Midbrain (tissue), 1 donor: ENCODE measurements around the gene PFKFB2.
"Not testable (repeated sequence)": the region's sequence is repeated elsewhere in the genome, so short reads cannot be mapped to it uniquely, and the experiment has no call there.

ENCODE experiments used
- DNase-seq: peaks from one replicate; lab custom pipeline; 2025; lab: John Stamatoyannopoulos, UW

The PFKFB2 gene

DNA sequence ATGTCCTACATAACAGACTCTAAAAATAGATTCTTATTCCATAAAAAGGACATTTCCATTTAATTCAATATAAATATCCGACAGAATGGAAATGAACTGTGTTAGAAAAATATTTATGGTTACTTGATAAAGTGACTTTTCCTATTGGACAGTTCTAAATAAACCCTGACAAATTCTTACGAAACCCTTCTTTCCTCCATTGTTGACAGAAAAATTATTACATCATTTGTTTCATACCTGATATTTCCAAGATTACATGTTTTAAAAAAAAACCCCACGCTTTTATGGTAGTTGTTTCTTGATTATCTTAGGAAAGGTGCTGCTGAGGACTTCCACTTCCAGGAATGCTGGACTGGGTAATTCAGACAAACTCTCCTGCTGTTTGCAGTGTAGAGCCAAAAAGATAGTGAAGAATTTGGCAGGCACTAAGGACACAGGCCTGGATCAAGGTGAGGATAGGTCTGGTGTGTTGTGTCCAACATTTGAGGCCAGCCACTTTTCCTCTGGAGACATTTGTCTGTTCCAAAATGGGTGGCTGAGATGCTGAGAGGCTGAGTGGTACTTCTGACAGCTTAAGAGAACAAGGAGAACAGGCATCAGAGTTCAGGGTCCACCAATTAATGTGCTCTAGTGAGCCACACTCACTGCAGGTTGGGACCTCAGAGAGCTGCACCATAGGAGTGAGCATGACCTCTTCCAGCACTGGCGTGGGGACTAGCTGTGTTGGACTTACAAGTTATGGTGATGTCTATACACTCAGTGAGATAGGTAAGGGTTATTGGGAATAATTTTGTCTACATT, 13.5 kb upstream of the PFKFB2 start:
- no peak for DNase-seq

- no peak for DNase-seq
Measured at GRCh38 chr1:207040181-207040533, 12.9 kb upstream of the PFKFB2 start.

DNA sequence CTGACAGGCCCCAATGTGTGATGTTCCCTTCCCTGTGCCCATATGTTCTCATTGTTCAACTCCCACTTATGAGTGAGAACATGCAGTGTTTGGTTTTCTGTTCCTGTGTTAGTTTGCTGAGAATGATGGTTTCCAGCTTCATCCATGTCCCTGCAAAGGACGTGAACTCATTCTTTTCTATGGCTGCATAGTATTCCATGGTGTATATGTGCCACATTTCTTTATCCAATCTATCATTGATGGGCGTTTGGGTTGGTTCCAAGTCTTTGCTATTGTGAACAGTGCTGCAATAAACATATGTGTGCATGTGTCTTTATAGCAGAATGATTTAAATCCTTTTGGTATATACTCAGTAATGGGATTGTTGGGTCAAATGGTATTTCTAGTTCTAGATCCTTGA, 11.7 kb upstream of the PFKFB2 start:
- DNase-seq = not testable (repeated sequence)

DNA sequence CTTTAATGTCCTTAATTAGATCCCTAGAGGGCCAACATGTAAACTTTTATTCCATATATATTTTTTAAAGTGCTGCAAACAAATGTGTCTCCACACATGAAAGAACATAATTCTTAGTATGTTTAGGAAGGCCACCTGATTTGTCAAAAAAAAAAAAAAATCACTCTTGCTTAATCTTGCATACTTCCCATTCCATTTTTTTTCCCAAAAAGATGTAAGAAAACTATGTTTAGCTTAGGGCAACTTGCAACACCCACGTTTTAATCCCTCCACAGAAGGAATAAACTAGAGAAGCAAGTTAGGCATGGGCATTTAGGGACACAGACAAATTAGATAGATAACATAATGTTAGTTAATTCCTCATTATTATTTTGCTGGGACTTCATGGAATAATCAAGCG, 7.6 kb upstream of the PFKFB2 start:
- DNase-seq = no peak

DNA sequence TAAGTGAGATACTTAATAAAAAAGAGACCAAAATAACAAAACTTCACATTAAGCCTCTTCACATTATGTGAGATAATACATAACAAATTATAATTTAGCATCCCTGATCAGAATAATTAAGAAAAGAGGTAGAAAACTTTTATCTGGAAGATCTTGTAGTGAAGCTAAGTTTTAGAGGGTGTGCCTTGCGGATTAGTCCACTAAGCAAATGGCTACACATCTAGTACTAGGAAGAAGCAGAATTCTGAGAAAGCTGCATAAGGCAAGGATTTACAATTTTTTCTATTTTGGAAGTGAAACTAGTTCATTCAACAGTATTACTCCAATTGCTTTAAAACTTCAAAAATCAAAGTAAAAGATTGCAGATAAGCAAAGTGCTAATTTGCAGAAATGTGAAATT, 5.6 kb upstream of the PFKFB2 start:
- DNase-seq = no peak

DNA sequence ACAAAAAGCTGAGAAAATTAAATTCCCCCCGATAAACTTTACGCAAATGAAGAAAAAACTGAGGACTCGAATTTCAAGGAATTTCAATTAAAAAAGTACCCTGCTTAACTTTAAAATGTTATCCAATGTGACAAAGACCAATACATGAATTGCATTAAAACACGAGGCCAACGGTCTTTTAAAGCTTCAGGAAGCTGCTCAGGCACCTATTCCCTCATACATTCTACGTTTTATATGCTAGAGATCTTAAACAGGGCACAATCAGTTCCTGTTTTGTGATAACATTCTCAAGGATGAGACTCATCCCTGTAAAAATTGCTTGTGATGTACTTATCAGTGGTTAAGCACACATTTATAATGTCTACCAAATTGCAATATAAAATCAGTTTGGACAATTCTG, 5.0 kb upstream of the PFKFB2 start:
- no peak for DNase-seq

- no peak for DNase-seq
Measured at GRCh38 chr1:207049054-207049453, 4.0 kb upstream of the PFKFB2 start.

- DNase-seq = no peak
Measured at GRCh38 chr1:207049514-207049913, 3.6 kb upstream of the PFKFB2 start.

- peak; percentile 74 for DNase-seq
Measured at GRCh38 chr1:207049974-207050391, 3.1 kb upstream of the PFKFB2 start.

GRCh38 chr1:207050480-207051190, 2.4 kb upstream of the PFKFB2 start:
- DNase-seq = peak; percentile 89

DNA sequence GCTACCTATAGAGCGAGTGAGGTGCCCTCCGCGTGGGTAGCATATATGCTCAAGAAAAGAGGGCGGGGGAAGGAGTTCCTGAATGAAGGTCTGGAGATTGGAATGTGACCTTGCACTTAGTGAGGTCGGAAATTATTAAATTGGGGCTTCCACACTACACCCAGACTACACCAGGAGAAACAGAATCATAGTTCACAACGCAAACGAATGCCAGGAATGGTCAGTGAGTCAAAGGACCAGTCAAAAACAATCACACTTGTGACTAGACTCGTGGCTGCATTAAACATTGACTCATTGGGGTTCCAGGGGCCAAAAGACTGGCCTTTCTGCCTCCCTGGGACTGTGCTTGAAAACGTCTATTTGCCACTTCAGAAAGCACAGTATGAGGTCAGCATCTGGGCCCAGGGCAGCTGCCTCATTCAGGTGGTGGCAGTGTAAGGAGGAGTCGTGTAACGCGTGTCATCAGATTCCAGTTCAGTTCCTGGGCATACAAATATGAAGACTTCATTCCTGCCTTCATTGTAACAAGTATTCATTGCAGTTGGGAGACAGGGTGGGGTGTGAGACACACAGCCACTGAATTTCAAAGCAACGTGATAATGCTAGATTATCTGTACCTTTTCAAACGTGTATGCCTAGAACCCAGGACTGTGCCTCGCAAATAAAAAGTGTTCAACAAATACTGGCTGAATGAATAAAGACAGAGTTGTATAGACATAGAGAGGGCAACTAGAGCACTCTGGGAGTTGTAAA, 1.7 kb upstream of the PFKFB2 start, which contains the start of gene YOD1:
YOD1 (minus strand) TSS at position 18 of the 753 bp plus-strand sequence. CDS start 178 bp downstream, outside the sequence.
- no peak for DNase-seq

- no peak for DNase-seq
Measured at GRCh38 chr1:207054491-207054890, 1.4 kb downstream of the PFKFB2 start.

- DNase-seq = no peak
Measured at GRCh38 chr1:207055386-207056001, 2.4 kb downstream of the PFKFB2 start.

DNA sequence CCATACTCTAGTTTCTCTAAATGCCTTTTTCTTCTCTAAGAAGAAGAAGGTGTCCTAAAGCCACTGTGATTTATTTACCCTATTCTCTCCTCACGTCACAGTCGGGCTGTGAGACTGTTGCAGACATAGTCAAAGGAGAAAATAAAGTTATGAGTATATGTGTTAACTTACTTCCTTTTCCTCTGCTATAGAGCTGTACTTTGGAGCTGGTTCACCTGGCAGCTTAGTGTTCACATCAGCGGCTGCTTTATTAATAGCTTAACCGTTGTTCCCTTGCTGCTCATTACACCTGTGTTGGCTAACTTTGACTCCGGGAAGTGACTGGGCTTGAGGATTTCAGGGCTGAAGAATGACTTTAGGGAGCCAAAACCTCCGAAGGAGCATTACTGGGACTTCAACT, 3.6 kb downstream of the PFKFB2 start:
- DNase-seq = no peak

DNA sequence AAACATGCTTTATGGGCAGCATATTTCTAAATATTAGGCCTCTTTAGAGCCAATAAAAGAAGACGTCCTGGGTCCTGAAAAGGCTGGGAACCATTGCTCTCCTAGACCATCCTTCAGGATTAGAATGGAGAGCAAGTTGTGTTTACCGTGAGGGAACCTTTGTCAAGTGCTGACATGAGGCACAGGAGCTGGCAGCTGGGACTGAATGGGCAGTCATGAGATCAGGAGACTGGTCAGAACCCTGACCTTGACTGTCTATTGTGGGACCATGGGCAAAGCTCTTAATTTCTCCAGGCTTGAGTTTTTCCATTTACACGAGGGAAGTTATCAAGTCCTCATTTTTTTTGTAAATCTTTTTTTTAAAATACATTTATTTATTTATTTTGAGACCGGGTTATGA, 5.2 kb downstream of the PFKFB2 start:
- DNase-seq = no peak

DNA sequence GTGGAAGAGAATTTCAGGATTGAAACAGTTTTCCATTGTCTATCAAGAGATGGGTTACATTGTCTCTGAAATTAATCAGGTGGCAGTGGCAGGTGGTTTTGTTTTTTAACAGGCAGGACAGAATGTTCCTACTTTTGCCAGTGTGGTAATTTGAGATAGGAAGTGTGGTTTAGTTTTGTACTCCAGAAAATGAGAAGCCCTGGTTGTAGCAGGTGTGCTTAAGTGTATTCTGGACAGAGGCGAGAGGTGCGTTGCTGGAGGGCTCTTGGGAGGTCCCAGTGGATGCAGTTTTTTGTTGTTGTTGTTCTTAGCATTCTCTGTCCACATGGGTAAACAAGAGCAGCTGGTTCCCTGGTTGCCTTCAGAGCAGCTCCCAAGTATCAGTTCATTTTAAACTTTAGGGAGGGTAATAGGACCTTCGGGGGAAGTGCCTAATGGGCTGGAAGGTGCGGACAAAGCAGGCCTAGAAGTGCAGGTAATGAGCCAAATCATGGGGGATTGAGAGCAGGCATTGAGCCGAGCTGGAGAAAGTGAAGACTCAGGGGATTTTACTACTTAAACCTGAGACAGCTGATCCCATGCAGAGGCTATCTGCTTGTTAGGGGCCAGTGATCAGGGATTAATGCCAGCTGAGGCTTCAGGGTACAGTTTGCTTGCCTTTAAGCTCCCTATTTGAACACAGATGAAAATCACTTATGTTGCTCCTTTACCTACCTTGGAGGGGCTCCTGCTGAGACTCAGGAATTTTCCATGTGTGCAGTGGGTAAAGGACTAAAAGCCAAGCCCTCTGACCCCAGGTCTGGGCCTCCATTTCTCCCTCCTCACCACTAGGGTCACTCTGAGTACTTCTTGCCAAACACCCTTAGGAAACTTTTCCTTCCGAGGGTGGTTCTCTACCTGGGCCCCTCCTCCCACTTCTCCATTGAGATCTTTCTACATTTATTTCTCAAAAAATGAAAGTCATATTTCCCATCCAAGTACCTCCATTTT, 6.1 kb downstream of the PFKFB2 start:
- DNase-seq = no peak

- DNase-seq = no peak
Measured at GRCh38 chr1:207059881-207060280, 6.8 kb downstream of the PFKFB2 start.

GRCh38 chr1:207060596-207060995, 7.5 kb downstream of the PFKFB2 start:
- DNase-seq = no peak

- no peak for DNase-seq
Measured at GRCh38 chr1:207062058-207062457, 9.0 kb downstream of the PFKFB2 start.

GRCh38 chr1:207063014-207063413, 9.9 kb downstream of the PFKFB2 start:
- DNase-seq = no peak

GRCh38 chr1:207064561-207064960, 11.5 kb downstream of the PFKFB2 start:
- no peak for DNase-seq
